IPS-18c (cell line): ENCODE measurements around the gene FCHO2.

Experiments
- H3K4me3 ChIP-seq: 2 replicates; pipeline ENCODE4 v1.7.0; 2013; ENCODE audit warnings: low read depth, mild to moderate bottlenecking, low read length, moderate library complexity; ENCODE audit not compliant: insufficient read depth
- H3K9me3 ChIP-seq: one replicate; pipeline ENCODE4 v1.6.1; 2013; ENCODE audit warnings: mild to moderate bottlenecking, low read length, moderate library complexity; ENCODE audit not compliant: control insufficient read depth, insufficient read depth

The FCHO2 gene

DNA sequence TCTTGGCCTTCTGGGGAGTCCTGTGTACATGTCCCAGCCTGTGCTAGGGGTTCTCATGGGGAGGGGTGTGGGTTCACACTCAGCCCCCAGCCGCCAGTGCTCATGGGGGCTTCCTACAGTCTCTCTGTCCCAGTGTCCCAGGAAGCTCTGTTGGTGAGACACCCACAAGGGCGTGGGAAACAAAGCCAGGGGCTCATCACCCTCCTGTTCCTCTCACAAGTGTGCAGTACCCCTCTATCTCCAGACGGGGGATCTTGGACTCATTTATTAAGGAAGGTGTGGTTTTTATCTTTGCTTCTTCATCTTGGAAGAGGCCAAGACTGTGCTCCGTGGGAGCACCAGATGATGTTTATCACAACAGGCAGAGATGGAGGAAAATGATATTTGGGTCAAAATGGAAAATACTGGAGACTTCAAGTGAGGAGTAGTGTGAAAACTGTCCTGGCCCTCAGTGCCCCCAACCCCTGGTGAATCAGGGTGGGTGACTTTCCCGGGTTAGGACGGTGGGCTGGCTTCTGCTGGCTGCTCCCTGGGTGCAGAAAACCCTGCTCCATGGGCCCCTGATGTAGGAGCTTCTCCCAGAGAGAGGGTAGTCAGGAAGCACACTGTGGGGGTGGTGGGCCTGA, 179.7 kb downstream of the FCHO2 start:
- Histone ChIP-seq H3K9me3 (no peaks in the 10 kb centered on the region), H3K4me3 (no peak overlapping the region)

DNA sequence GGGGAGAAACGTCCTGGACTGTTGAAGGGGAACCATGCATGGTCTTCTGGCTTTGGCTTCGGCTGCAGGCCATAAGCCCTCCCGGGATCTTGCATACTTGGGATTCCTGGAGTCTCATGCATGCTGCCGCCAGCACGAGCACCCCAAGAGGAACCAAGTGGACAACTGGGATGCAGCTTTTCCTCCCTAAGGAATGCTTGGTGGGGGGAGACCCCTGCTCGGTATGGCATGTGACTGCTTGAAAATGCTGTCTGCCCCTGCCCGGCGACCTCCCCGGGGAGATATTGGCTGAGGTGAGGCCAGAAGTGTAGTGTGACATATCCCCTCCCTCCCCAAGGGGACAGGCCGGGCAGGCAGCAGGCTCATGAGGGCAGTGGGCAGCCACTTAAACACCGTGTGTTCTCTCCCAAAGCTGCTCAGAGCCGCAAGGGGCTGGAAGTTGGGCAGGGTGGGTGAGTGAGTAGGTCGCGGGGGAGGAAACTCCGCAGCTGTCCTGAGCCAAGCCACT, 180.3 kb downstream of the FCHO2 start:
- no peak overlapping the region for H3K4me3 ChIP-seq
- no peaks in the 10 kb centered on the region for H3K9me3 ChIP-seq

DNA sequence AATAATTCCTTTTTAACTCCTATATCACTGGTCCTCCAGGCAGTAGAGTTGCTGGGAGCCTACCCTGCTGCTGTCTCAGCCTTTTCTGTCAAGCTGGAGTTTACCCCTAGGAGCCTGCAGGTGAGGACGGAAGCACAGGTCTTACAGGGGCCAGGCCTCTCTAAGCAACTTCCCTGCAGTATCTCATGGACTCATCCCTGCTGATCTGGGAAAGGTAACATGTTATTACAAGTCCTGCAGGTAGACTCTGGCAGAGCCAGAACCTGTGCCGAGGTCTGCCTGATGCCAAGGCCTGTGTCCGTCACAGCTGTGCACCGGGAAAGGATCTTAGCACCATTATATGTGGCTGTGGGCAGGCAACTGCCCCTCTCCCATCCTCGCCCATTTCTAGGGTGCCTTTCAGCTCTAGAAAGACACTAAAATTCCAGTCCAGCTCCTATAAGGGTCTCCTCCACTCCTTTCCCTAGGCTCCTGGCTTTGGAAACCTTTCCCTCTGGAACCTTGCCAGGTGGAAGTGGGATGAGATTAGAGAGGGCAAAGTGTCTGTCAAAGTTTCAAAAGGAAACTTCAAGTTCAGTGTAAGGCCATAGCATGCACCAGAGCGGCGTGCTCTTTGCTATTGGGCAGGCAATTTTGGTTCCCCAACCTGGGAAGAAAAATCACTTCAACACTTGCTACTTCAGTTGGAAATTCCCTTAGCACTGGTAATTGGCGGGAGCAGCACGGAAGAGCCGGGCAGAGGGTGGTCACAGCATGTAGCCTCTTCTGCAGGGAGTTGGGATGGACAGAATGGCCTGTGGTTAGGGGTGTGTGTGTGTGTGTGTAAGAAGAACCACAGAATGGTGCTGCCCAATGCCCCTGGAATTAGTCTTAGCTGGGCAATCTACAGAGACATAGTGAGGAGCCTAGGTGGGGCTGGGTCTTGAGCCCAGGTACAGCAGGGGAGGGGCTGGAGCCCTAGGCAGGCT, 182.0 kb downstream of the FCHO2 start:
- H3K9me3 ChIP-seq: no peaks in the 10 kb centered on the region
- H3K4me3 ChIP-seq: no peak overlapping the region

DNA sequence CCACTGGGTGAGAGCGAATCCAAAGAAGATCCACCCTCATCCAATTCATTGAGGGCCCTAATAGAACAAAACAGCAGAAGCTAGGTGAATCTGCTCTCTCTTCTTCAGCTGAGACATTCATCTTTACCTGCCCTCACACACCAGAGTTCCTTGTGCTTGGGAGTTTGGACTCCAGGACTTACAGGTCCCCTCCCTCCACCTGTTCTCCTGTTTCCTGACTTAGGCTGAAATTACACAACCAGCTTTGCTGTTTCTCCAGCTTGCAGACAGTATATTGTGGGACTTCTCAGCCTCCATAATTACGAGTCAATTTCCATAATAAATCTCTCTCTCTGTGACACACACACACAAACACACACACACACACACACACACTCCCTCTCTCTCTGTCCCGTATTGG, 183.6 kb downstream of the FCHO2 start:
- no peak overlapping the region for H3K4me3 ChIP-seq
- peaks cover 3% of the 10 kb centered on the region for H3K9me3 ChIP-seq
